ENCODE results near the gene ATP6V1G1.

- TF ChIP-seq REST (IDR thresholded peaks at IDR 0.05; ENCODE audit: insufficient read depth in 1 of 2, low read depth in 2 of 2, low read length in 2 of 2), result no peak
- no peak for TF ChIP-seq TAF1 (IDR thresholded peaks at IDR 0.05; ENCODE audit: borderline replicate concordance, insufficient read depth, low read length)
- TF ChIP-seq POLR2AphosphoS5 (IDR thresholded peaks at IDR 0.05; ENCODE audit: low read depth, low read length), result no peak
Observed at GRCh38 chr9:114574438-114574837, 13.1 kb upstream of the ATP6V1G1 start.
